Peyer's patch (tissue), 4 donors: ENCODE results near the gene TRAPPC10.

Experiments used
- POLR2A ChIP-seq, 2 donors: fragments of 450-650 bp; IDR thresholded peaks; one replicate each; pipeline ENCODE4 v1.5.1; 2017; ENCODE audit warnings: antibody characterized with exemption in 2 of 2, mild to moderate bottlenecking in 2 of 2, moderate library complexity in 2 of 2
- TF ChIP-seq, protein P1 (sequence below), 6 experiments: fragments of 450-650 bp in 4 of 6; fragments of 200-600 bp in 2 of 6; sonication (generic) in 1 of 6; IDR thresholded peaks; one replicate each; pipeline ENCODE4 v1.5.1; 2017 to 2019; ENCODE audit warnings: antibody characterized with exemption in 6 of 6, mild to moderate bottlenecking in 3 of 6, moderate library complexity in 1 of 6

DNA sequence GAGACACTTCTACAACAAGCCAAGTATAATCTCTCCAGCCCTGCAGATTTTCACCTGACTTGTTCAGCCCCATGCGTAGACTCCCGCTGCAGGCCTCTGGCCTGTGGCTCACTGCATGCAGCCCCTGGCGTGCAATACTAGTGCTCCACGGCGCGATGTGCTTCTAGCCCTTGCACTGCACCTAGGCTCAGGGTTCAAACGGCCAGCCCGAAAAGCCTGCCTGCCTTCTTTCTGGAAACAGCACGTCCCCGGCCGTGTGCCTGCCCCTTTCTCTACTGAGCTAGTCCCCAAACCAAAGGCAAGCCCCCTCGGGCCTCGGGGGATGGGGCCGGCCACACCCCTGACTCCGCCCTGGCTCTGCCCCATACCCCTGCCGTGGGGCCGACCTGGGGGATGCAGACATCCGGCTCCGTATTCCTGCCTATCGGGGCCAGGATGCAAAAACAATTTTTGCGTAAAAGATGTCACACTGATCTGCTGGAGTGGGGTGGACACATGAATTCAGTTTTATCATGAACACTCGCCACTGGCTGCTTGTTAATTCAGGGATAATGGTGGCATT is 26.3 kb upstream of the TRAPPC10 start:
- TF ChIP-seq POLR2A (IDR thresholded peaks at IDR 0.05), result no peak
- TF ChIP-seq, protein P1, sequence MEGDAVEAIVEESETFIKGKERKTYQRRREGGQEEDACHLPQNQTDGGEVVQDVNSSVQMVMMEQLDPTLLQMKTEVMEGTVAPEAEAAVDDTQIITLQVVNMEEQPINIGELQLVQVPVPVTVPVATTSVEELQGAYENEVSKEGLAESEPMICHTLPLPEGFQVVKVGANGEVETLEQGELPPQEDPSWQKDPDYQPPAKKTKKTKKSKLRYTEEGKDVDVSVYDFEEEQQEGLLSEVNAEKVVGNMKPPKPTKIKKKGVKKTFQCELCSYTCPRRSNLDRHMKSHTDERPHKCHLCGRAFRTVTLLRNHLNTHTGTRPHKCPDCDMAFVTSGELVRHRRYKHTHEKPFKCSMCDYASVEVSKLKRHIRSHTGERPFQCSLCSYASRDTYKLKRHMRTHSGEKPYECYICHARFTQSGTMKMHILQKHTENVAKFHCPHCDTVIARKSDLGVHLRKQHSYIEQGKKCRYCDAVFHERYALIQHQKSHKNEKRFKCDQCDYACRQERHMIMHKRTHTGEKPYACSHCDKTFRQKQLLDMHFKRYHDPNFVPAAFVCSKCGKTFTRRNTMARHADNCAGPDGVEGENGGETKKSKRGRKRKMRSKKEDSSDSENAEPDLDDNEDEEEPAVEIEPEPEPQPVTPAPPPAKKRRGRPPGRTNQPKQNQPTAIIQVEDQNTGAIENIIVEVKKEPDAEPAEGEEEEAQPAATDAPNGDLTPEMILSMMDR (IDR thresholded peaks at IDR 0.05), result no peak
